SK-N-SH treated with all-trans-retinoic acid at 6 μM for 48 hours (cell line): ENCODE results near the gene DENND5B.

Experiments used
- ATAC-seq: fragments of 200-7000 bp; cut with Tn5 transposase; 3 replicates; pipeline ENCODE4 v1.9.1; 2020; ENCODE audit warnings: mild to moderate bottlenecking, moderate library complexity
- BACH2 ChIP-seq: fragments of 250-450 bp; sonication (Bioruptor Pico); IDR thresholded peaks from 2 replicates; pipeline ENCODE4 v1.9.0; 2021; ENCODE audit warnings: mild to moderate bottlenecking, borderline replicate concordance
- ESRRG ChIP-seq: fragments of 250-450 bp; sonication (Bioruptor Pico); IDR thresholded peaks from 2 replicates; pipeline ENCODE4 v1.6.1; 2021; ENCODE audit warnings: mild to moderate bottlenecking
- ISL1 ChIP-seq: fragments of 250-450 bp; sonication (Bioruptor Pico); IDR thresholded peaks from 2 replicates; pipeline ENCODE4 v2.1.2; 2022; ENCODE audit warnings: mild to moderate bottlenecking, moderate library complexity
- OSR1 ChIP-seq: fragments of 250-450 bp; sonication (Bioruptor Pico); IDR thresholded peaks from 2 replicates; pipeline ENCODE4 v1.8.0; 2022; ENCODE audit warnings: moderate library complexity, mild to moderate bottlenecking, inconsistent platforms
- PPARA ChIP-seq: fragments of 250-450 bp; sonication (Bioruptor Pico); IDR thresholded peaks from 2 replicates; pipeline ENCODE4 v1.5.0; 2020; ENCODE audit warnings: mild to moderate bottlenecking, borderline replicate concordance
- RARB ChIP-seq: fragments of 250-450 bp; sonication (Bioruptor Pico); IDR thresholded peaks from 2 replicates; pipeline ENCODE4 v1.8.0; 2021; ENCODE audit warnings: mild to moderate bottlenecking, moderate library complexity
- TCF4 ChIP-seq: fragments of 250-450 bp; sonication (Bioruptor Pico); IDR thresholded peaks from 2 replicates; pipeline ENCODE4 v1.8.0; 2021; ENCODE audit warnings: mild to moderate bottlenecking, moderate library complexity, borderline replicate concordance
- TOX ChIP-seq: fragments of 250-450 bp; sonication (Bioruptor Pico); IDR thresholded peaks from 2 replicates; pipeline ENCODE4 v1.8.0; 2021; ENCODE audit warnings: mild to moderate bottlenecking, moderate library complexity, borderline replicate concordance
- ZC3H10 ChIP-seq: fragments of 250-450 bp; sonication (Bioruptor Pico); IDR thresholded peaks from 2 replicates; pipeline ENCODE4 v1.5.1; 2021; ENCODE audit warnings: mild to moderate bottlenecking, moderate library complexity
- ZFP3 ChIP-seq: fragments of 250-450 bp; sonication (Bioruptor Pico); IDR thresholded peaks from 2 replicates; pipeline ENCODE4 v1.5.0; 2020; ENCODE audit warnings: mild to moderate bottlenecking, moderate library complexity
- ZFP30 ChIP-seq: fragments of 450-650 bp; formaldehyde crosslinking; IDR thresholded peaks from 2 replicates; pipeline ENCODE4 v1.5.0; 2022; ENCODE audit warnings: mild to moderate bottlenecking, moderate library complexity
- ZNF565 ChIP-seq: fragments of 450-650 bp; formaldehyde crosslinking; conservative IDR thresholded peaks from 2 replicates; pipeline ENCODE4 v1.5.0; 2020; ENCODE audit warnings: low read depth, mild to moderate bottlenecking, moderate library complexity
- ZNF70 ChIP-seq: fragments of 450-650 bp; formaldehyde crosslinking; IDR thresholded peaks from 2 replicates; pipeline ENCODE4 v1.5.0; 2020; ENCODE audit warnings: mild to moderate bottlenecking, moderate library complexity
- TF ChIP-seq, protein P1 (sequence below): fragments of 250-450 bp; sonication (Bioruptor Pico); IDR thresholded peaks from 2 replicates; pipeline ENCODE4 v1.5.1; 2021; ENCODE audit warnings: mild to moderate bottlenecking, moderate library complexity
- TF ChIP-seq, protein P2 (sequence below): fragments of 250-450 bp; sonication (Bioruptor Pico); IDR thresholded peaks from 2 replicates; pipeline ENCODE4 v1.5.1; 2020; ENCODE audit warnings: low read depth, mild to moderate bottlenecking, moderate library complexity
- TF ChIP-seq, protein P3 (sequence below): fragments of 250-450 bp; sonication (Bioruptor Pico); IDR thresholded peaks from 2 replicates; pipeline ENCODE4 v1.8.0; 2020; ENCODE audit warnings: mild to moderate bottlenecking, moderate library complexity, borderline replicate concordance
- TF ChIP-seq, protein P4 (sequence below): fragments of 250-450 bp; sonication (Bioruptor Pico); IDR thresholded peaks from 2 replicates; pipeline ENCODE4 v1.5.0; 2020; ENCODE audit warnings: mild to moderate bottlenecking, moderate library complexity
- TF ChIP-seq, protein P5 (sequence below): fragments of 250-450 bp; sonication (Bioruptor Pico); IDR thresholded peaks from 2 replicates; pipeline ENCODE4 v1.8.0; 2021; ENCODE audit warnings: low read depth, mild to moderate bottlenecking, moderate library complexity, borderline replicate concordance

Gene DENND5B

DNA sequence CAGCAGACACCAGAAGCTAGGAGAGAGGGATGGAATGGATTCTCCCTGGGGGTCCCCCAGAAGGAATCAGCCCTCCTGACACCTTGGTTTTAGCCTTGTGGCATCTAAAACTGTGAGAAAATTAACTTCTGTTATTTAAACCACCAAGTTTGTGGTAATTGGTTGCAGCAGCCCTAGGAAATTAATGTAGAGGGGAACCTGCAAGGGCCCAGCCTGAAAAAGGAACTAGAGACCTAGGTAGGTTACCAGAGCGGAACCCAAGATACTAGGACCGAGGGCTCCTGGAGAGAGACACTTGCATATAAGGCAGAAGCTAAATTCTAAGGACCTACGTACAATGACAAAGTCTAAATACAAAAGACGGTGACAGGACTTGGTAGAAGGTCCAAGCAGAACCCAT lies 8.1 kb upstream of the DENND5B start:
- no peak for ATAC-seq
- TF ChIP-seq ISL1 (no peak), ZFP30 (CRISPR knock-in tag) (no peak), ZNF70 (CRISPR knock-in tag) (no peak), TOX (CRISPR knock-in tag) (no peak), ZNF565 (CRISPR knock-in tag) (no peak), PPARA (CRISPR knock-in tag) (no peak), ESRRG (CRISPR knock-in tag) (no peak), ZFP3 (CRISPR knock-in tag) (no peak), ZC3H10 (CRISPR knock-in tag) (no peak), RARB (CRISPR knock-in tag) (no peak), BACH2 (CRISPR knock-in tag) (no peak)
- TF ChIP-seq, protein P1, sequence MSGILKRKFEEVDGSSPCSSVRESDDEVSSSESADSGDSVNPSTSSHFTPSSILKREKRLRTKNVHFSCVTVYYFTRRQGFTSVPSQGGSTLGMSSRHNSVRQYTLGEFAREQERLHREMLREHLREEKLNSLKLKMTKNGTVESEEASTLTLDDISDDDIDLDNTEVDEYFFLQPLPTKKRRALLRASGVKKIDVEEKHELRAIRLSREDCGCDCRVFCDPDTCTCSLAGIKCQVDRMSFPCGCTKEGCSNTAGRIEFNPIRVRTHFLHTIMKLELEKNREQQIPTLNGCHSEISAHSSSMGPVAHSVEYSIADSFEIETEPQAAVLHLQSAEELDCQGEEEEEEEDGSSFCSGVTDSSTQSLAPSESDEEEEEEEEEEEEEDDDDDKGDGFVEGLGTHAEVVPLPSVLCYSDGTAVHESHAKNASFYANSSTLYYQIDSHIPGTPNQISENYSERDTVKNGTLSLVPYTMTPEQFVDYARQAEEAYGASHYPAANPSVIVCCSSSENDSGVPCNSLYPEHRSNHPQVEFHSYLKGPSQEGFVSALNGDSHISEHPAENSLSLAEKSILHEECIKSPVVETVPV (CRISPR knock-in tag) = no peak
- TF ChIP-seq, protein P2, sequence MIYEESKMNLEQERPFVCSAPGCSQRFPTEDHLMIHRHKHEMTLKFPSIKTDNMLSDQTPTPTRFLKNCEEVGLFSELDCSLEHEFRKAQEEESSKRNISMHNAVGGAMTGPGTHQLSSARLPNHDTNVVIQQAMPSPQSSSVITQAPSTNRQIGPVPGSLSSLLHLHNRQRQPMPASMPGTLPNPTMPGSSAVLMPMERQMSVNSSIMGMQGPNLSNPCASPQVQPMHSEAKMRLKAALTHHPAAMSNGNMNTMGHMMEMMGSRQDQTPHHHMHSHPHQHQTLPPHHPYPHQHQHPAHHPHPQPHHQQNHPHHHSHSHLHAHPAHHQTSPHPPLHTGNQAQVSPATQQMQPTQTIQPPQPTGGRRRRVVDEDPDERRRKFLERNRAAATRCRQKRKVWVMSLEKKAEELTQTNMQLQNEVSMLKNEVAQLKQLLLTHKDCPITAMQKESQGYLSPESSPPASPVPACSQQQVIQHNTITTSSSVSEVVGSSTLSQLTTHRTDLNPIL (CRISPR knock-in tag) = no peak
- TF ChIP-seq, protein P3, sequence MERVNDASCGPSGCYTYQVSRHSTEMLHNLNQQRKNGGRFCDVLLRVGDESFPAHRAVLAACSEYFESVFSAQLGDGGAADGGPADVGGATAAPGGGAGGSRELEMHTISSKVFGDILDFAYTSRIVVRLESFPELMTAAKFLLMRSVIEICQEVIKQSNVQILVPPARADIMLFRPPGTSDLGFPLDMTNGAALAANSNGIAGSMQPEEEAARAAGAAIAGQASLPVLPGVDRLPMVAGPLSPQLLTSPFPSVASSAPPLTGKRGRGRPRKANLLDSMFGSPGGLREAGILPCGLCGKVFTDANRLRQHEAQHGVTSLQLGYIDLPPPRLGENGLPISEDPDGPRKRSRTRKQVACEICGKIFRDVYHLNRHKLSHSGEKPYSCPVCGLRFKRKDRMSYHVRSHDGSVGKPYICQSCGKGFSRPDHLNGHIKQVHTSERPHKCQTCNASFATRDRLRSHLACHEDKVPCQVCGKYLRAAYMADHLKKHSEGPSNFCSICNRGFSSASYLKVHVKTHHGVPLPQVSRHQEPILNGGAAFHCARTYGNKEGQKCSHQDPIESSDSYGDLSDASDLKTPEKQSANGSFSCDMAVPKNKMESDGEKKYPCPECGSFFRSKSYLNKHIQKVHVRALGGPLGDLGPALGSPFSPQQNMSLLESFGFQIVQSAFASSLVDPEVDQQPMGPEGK (CRISPR knock-in tag) = no peak
- TF ChIP-seq, protein P4, sequence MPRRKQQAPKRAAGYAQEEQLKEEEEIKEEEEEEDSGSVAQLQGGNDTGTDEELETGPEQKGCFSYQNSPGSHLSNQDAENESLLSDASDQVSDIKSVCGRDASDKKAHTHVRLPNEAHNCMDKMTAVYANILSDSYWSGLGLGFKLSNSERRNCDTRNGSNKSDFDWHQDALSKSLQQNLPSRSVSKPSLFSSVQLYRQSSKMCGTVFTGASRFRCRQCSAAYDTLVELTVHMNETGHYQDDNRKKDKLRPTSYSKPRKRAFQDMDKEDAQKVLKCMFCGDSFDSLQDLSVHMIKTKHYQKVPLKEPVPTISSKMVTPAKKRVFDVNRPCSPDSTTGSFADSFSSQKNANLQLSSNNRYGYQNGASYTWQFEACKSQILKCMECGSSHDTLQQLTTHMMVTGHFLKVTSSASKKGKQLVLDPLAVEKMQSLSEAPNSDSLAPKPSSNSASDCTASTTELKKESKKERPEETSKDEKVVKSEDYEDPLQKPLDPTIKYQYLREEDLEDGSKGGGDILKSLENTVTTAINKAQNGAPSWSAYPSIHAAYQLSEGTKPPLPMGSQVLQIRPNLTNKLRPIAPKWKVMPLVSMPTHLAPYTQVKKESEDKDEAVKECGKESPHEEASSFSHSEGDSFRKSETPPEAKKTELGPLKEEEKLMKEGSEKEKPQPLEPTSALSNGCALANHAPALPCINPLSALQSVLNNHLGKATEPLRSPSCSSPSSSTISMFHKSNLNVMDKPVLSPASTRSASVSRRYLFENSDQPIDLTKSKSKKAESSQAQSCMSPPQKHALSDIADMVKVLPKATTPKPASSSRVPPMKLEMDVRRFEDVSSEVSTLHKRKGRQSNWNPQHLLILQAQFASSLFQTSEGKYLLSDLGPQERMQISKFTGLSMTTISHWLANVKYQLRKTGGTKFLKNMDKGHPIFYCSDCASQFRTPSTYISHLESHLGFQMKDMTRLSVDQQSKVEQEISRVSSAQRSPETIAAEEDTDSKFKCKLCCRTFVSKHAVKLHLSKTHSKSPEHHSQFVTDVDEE (CRISPR knock-in tag) = no peak
- TF ChIP-seq, protein P5, sequence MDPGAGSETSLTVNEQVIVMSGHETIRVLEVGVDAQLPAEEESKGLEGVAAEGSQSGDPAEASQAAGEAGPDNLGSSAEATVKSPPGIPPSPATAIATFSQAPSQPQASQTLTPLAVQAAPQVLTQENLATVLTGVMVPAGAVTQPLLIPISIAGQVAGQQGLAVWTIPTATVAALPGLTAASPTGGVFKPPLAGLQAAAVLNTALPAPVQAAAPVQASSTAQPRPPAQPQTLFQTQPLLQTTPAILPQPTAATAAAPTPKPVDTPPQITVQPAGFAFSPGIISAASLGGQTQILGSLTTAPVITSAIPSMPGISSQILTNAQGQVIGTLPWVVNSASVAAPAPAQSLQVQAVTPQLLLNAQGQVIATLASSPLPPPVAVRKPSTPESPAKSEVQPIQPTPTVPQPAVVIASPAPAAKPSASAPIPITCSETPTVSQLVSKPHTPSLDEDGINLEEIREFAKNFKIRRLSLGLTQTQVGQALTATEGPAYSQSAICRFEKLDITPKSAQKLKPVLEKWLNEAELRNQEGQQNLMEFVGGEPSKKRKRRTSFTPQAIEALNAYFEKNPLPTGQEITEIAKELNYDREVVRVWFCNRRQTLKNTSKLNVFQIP (CRISPR knock-in tag) = no peak

DNA sequence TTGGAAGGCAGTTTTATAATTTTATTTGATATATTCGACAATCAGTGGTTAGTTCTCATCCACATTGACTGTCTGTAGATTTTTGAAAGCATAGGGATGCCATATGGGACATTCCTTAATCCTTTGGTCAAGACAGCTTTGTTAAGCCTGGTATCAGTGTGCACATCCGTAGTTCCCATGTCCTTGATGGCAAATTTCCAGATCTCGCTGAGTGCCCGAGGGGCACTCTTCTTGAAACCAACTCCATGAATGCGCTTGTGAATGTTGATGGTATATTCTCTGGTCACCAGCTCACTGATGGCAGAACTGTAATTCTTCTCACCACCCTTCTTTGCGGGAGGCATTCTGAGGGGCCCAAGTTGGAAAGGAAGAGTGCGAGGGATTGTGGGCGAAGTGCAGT lies 6.1 kb upstream of the DENND5B start:
- ATAC-seq = no peak
- no peak for TF ChIP-seq OSR1
- no peak for TF ChIP-seq TCF4
- TF ChIP-seq ESRRG (CRISPR knock-in tag) = no peak
- TF ChIP-seq ZNF565 (CRISPR knock-in tag) = no peak
- TF ChIP-seq ZFP30 (CRISPR knock-in tag) = no peak
- TF ChIP-seq, protein P4 (CRISPR knock-in tag) = no peak

DNA sequence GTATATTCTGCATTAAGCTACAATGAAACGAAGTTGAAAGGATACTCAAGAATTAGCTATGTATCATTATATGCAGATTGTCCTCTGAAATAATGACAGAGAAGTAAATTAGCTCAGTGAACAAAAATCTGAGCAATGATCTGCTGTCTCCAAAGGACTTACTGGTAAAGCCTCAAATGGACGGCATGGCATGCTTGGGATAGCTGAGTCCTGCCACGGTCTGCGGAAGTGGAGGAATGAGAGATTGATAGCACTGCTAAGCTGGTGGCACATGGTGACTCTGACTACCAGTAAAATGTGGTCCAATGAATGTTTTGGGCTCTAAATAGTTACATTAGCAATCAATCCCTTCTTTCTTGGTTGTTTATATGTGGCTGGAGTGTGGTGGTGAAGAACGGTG lies 3.7 kb upstream of the DENND5B start:
- TF ChIP-seq ZFP30 (CRISPR knock-in tag) = no peak
- TF ChIP-seq TOX (CRISPR knock-in tag) = no peak
- no peak for ATAC-seq
